Body of pancreas (tissue), 4 donors: ENCODE data around the gene ECSIT. TPM values are rescaled to one million over a fixed set of nuclear protein-coding genes. Genes with fewer than 3 reads are reported as not detected.

ENCODE experiments used
- ATAC-seq: fragments of 150-250 bp; one replicate; pipeline ENCODE4 v1.9.1; 2016
- DNase-seq, 4 donors: peaks; one replicate each; pipeline ENCODE4 v3.0.0-alpha.2; 2019
- H3K27ac ChIP-seq, 4 donors: fragments of 200-600 bp; sonication (generic); 1 replicate in 3 of 4; 2 replicates in 1 of 4; pipeline versions ENCODE4 v1.5.1 to v1.6.1; 2016 to 2019; ENCODE audit warnings: mild to moderate bottlenecking in 1 of 4, mixed read lengths in 1 of 4, moderate library complexity in 1 of 4
- H3K27me3 ChIP-seq, 2 donors: fragments of 200-600 bp; sonication (generic); one replicate each; pipeline ENCODE4 v1.6.0; 2016; ENCODE audit warnings: mild to moderate bottlenecking in 1 of 2
- H3K36me3 ChIP-seq, 2 donors: fragments of 200-600 bp; sonication (generic); replicated peaks in 1 of 2; 2 replicates each; pipeline ENCODE4 v1.5.1; 2016; ENCODE audit warnings: low read depth in 2 of 2; ENCODE audit not compliant: insufficient read depth in 1 of 2
- H3K4me1 ChIP-seq: fragments of 200-600 bp; sonication (generic); one replicate; pipeline ENCODE4 v1.6.0; 2016
- H3K4me3 ChIP-seq, 2 donors: fragments of 200-600 bp; sonication (generic); 1 replicate in 1 of 2; 2 replicates in 1 of 2; pipeline ENCODE4 v1.5.1; 2016 to 2019
- H3K9me3 ChIP-seq, 3 donors: fragments of 200-600 bp; sonication (generic); 1 replicate in 2 of 3; 2 replicates in 1 of 3; pipeline ENCODE4 v1.5.1; 2016
- POLR2A ChIP-seq, 3 donors: fragments of 450-650 bp; IDR thresholded peaks; one replicate each; pipeline ENCODE4 v1.6.1; 2016; ENCODE audit warnings: antibody characterized with exemption in 3 of 3, mild to moderate bottlenecking in 2 of 3
- WGBS, 2 donors: methylation state at CpG; one replicate each; pipeline ENCODE4 v1.1.5; 2017; 5-methylcytosine and 5-hydroxymethylcytosine counted together
- intact Hi-C: fragments of 100-400 bp; cut with DNase I; formaldehyde crosslinking; loops from one replicate; pipeline ENCODE4 v1.15.1; 2023
- total RNA-seq, 2 donors: library from RNA; depleted of rRNA; stranded (reverse); fragments of >200 nt; gene quantifications; one replicate each; pipeline ENCODE4 v1.1.0, GENCODE V29; 2016
- TF ChIP-seq, protein P1 (sequence below), 7 experiments: fragments of 450-650 bp in 4 of 7; fragments of 200-600 bp in 3 of 7; sonication (generic) in 3 of 7; IDR thresholded peaks; one replicate each; pipeline ENCODE4 v1.5.1; 2016 to 2019; ENCODE audit warnings: antibody characterized with exemption in 7 of 7

ECSIT gene
- total RNA-seq, 2 donors from 2014 or later, result 55.8 to 79.1 TPM

DNA sequence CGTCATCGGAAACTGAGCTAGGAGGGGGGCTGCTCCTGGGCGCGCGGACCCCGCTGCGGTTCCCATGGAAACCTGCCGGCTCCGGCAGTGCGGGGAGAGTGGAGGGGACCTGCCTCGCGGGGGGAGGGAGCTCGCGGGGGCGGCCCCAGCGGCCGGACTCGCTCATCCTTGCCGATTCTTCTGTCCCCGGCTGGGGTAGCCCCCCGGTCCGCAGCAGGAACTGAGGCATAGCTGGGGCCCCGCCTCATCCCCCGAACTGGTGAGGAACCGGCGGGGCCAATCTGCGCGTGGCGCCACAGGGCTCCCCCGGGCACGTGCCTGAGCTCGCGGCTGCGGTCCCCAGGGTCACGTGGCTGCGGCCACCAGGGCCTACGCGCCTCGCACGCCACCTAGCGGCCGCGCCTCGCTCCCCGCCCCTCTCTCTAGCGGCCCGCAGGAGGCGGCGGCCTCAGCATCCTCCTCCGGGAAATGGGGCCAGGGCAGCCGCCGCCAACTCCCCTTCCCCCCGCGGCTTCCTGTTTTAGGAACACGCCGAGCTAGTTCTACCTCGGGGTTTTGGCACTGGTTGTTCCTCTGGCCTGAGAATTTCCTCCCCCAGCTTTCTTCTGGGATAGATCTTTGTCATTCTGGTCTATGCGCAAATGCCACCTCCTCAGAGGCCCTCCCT is 46.4 kb downstream of the ECSIT start:
- Histone ChIP-seq H3K4me1 (peaks cover 30% of the 10 kb centered on the region), H3K9me3 (no peaks in the 10 kb centered on the region), H3K27ac (no peak overlapping the region), H3K36me3 (no peaks in the 10 kb centered on the region), H3K4me3 (no peak overlapping the region), H3K27me3 (peaks cover 0 to 35% of the 10 kb centered on the region in 2 donors)
- TF ChIP-seq POLR2A (IDR thresholded peaks at IDR 0.05), result peak in 1 of 3 donors; percentile 14
- TF ChIP-seq, protein P1, sequence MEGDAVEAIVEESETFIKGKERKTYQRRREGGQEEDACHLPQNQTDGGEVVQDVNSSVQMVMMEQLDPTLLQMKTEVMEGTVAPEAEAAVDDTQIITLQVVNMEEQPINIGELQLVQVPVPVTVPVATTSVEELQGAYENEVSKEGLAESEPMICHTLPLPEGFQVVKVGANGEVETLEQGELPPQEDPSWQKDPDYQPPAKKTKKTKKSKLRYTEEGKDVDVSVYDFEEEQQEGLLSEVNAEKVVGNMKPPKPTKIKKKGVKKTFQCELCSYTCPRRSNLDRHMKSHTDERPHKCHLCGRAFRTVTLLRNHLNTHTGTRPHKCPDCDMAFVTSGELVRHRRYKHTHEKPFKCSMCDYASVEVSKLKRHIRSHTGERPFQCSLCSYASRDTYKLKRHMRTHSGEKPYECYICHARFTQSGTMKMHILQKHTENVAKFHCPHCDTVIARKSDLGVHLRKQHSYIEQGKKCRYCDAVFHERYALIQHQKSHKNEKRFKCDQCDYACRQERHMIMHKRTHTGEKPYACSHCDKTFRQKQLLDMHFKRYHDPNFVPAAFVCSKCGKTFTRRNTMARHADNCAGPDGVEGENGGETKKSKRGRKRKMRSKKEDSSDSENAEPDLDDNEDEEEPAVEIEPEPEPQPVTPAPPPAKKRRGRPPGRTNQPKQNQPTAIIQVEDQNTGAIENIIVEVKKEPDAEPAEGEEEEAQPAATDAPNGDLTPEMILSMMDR (IDR thresholded peaks at IDR 0.05), result peak; percentile 82 to 96 (median 93)
- ATAC-seq (peak; percentile 71), DNase-seq (peak; percentile 73 to 82 (median 79))
- intact Hi-C loops, result loop anchor here (10.0 kb wide), 1 partner anchor 188 kb away; the partner anchor contains the start of gene TSPAN16
- WGBS, 2 donors, result 4 to 9% methylated on average over 9 to 46 of the region's 58 CpGs

DNA sequence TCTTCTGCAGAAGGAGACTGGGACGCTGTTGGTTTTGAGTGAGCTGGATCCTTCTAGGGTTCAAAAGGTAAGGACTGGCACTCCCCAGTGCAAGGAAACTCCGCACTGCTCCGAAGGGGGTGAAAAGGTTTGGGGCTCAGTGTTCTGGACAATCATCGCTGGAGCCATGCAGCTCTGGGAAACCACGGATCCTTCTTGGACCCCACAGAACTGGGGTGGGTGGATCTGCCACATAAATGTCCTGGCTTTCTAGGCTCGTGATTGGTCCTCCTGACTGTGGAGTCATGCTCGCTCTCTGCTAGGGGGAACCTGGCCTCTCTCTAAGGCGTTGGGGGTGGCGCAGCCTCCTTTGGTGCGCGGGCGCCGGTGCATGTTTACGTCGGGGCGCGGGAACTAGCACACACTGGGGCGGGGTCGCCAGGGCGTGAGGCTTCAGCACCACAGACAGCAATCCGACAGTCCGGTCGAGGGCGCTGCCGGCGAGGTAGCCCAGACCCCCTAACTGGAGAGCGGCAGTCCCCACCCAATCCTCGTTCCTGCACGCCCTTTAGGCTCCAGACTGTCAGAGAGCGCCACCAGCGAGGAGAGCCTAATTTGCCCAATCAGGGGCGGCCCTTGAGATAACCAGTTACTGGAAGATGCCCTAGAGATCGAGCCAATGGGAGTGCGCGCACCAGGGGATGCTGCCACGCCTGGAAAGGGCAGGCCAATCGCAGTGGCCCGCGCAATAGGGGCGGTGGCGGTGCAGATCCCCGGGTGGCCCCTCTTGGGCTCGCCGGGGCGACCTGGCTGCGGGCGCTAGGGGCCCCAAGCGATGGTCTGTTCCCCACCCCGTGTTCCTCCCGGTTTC is 47.2 kb downstream of the ECSIT start:
- Histone ChIP-seq H3K27me3 (peaks cover 0 to 35% of the 10 kb centered on the region in 2 donors), H3K4me1 (peaks cover 30% of the 10 kb centered on the region)
- intact Hi-C loops, result loop anchor here (10.0 kb wide), 1 partner anchor 187 kb away; the partner anchor contains the start of gene TSPAN16

DNA sequence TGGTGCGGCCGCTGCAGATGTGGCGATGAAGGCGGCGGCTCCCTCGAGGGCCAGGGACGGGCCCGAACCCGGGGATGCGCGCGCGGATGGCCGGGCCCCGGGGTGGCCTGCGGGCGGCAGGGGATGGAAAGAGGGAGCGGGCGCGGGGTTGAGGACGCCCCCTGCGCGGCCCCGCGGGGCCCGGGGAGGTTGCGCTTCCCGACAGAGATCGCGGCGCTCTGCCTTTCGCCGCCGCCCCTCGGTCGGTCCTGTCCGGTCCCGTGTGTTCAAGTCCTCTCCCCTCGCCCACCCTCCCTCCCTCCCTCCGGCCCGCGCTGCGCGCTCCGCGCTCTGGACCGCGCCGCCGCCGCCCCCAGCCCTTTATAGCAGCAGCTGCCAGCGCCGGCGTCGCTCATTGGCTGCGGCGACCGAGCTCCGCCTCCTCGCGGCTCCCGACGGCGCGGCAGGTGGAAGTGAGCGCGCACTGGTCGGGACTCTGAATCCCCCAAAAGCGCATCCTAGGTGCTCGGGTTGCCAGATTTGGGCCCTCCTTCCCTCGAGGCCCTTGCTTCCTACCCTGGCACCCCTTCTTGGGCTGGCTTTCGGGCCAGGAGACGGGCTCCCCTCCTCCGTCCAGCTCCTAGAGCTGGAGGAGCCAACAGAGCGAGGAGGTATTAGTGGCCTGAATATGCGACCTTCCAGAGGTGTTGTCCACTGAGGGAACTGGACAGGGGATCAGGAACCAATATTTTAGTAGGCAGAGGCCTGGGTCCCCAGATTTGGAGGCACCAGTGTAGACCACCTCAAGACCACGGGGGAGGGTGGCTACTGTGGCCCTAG is 48.0 kb downstream of the ECSIT start, which contains the start of gene ELAVL3:
Gene ELAVL3, minus strand, starts transcription at position 332 of the 819 bp plus-strand sequence. CDS start 438 bp downstream, outside the sequence.
- TF ChIP-seq, protein P1 (IDR thresholded peaks at IDR 0.05), result no peak
- no peak for TF ChIP-seq POLR2A (IDR thresholded peaks at IDR 0.05)
- Histone ChIP-seq H3K9me3 (no peaks in the 10 kb centered on the region), H3K4me3 (no peak within 1 kb of the TSS), H3K27ac (no peak within 1 kb of the TSS), H3K27me3 (peaks cover 0 to 35% of the 10 kb centered on the region in 2 donors), H3K36me3 (no peaks in the 10 kb centered on the region), H3K4me1 (peaks cover 30% of the 10 kb centered on the region)
- 6 to 23% methylated on average over 25 to 63 of the region's 77 CpGs for WGBS, 2 donors
- ATAC-seq (no peak), DNase-seq (no peak)
- intact Hi-C loops, result loop anchor here (10.0 kb wide), 1 partner anchor 186 kb away; the partner anchor contains the start of gene TSPAN16

More for the DNA sequence above, 47.2 kb downstream of the ECSIT start:
- DNase-seq (peak in 3 of 4 donors; percentile 37 to 63 (median 51)), ATAC-seq (peak; percentile 34)
- Histone ChIP-seq H3K36me3 (no peaks in the 10 kb centered on the region), H3K27ac (no peak overlapping the region), H3K9me3 (no peaks in the 10 kb centered on the region), H3K4me3 (no peak overlapping the region)
- peak in 1 of 3 donors; percentile 9 for TF ChIP-seq POLR2A (IDR thresholded peaks at IDR 0.05)
- TF ChIP-seq, protein P1 (IDR thresholded peaks at IDR 0.05), result no peak
- 5 to 20% methylated on average over 1 to 50 of the region's 50 CpGs for WGBS, 2 donors

DNA sequence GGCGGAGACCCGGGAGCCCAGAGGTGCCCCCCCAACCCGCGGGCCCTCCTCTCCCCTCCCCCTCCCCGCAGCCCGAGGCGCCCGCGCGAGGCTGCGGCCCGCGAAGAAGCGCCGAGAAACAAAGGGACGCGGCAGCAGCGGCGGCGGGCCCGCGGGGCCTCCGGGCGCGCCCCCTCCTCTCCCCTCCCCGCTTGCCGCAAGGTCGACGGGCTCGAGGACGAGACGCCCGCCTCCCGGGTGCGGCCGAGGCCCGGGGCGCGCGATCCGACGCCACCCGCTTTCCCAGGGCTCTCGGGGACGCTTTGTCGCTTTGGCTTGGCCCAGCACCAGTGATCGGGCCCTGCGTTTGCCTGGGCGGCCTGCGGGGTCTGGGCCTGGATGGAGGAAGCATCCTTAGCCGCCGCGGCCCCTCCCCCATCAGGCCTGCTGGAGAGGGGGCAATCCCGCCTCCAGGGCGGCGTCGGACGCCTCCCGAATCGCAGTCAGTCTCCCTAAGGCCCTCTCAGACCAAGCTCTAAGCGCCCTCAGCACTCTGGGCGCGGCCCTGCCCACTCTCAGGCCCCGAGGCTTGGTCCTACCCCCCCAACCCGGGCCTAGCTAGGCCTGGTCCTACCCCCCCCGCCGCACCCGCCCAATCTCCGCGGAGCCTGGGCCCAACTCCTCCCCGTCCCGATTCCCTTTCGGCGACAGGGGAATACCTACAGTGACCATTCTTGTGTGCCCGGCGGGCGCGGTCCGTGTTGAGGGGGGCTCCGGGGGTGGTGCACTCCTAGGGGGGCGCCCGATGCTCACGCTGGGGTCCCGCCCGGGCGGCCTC is 48.8 kb downstream of the ECSIT start:
- Histone ChIP-seq H3K9me3 (no peaks in the 10 kb centered on the region), H3K4me1 (peaks cover 30% of the 10 kb centered on the region), H3K27me3 (peaks cover 0 to 35% of the 10 kb centered on the region in 2 donors), H3K27ac (no peak overlapping the region), H3K4me3 (no peak overlapping the region), H3K36me3 (no peaks in the 10 kb centered on the region)
- intact Hi-C loops, result loop anchor here (10.0 kb wide), 1 partner anchor 185 kb away; the partner anchor contains the start of gene TSPAN16
- TF ChIP-seq, protein P1 (IDR thresholded peaks at IDR 0.05), result no peak
- no peak for TF ChIP-seq POLR2A (IDR thresholded peaks at IDR 0.05)
- WGBS, 2 donors, result 4 to 23% methylated on average over 15 to 76 of the region's 86 CpGs
- DNase-seq (no peak), ATAC-seq (no peak)
